Measurements from ENCODE around the gene AKNAD1.

DNA sequence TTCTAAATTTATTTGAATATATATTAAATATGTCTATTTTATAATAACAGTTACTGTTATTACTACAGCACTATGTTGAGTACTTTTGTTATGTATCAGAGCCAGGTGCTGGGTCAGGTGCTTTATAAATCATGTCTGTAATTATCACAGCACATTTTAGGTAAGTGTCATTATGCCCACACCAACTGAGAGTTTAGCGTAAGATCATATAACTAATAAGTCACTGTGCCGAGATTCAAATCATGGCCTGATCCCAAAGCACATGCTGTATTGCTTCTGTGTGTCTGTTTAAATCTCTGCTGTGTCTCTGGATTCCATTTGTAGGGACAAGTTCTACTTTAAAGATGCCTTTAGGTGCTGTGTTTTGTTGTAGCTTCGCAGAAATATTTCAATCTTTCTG is 21.8 kb upstream of the AKNAD1 start:
- TF ChIP-seq, protein P1, sequence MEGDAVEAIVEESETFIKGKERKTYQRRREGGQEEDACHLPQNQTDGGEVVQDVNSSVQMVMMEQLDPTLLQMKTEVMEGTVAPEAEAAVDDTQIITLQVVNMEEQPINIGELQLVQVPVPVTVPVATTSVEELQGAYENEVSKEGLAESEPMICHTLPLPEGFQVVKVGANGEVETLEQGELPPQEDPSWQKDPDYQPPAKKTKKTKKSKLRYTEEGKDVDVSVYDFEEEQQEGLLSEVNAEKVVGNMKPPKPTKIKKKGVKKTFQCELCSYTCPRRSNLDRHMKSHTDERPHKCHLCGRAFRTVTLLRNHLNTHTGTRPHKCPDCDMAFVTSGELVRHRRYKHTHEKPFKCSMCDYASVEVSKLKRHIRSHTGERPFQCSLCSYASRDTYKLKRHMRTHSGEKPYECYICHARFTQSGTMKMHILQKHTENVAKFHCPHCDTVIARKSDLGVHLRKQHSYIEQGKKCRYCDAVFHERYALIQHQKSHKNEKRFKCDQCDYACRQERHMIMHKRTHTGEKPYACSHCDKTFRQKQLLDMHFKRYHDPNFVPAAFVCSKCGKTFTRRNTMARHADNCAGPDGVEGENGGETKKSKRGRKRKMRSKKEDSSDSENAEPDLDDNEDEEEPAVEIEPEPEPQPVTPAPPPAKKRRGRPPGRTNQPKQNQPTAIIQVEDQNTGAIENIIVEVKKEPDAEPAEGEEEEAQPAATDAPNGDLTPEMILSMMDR (IDR thresholded peaks at IDR 0.05), result no peak
- TF ChIP-seq SIN3A (IDR thresholded peaks at IDR 0.05; ENCODE audit: borderline replicate concordance, insufficient read depth, low read depth, low read length), result no peak
- TF ChIP-seq POLR2AphosphoS5 (IDR thresholded peaks at IDR 0.05; ENCODE audit: low read depth, low read length), result no peak

Data from Panc1 (cell line).